Uterus (tissue), 4 donors: ENCODE data around the gene C1orf94. TPM values are rescaled to one million over a fixed set of nuclear protein-coding genes. Genes with fewer than 3 reads are reported as not detected.

ENCODE experiments used
- DNase-seq, 2 donors: peaks; one replicate each; pipeline ENCODE4 v3.0.0-alpha.2; 2019 to 2020
- H3K27ac ChIP-seq, 2 donors: fragments of 200-600 bp; sonication (generic); 1 replicate in 1 of 2; 2 replicates in 1 of 2; pipeline ENCODE4 v1.5.1; 2016 to 2018
- H3K27me3 ChIP-seq, 2 donors: fragments of 200-600 bp; sonication (generic); one replicate each; pipeline ENCODE4 v1.5.1; 2018 to 2019; ENCODE audit warnings: control low read depth in 1 of 2
- H3K36me3 ChIP-seq, 2 donors: fragments of 200-600 bp; sonication (generic); one replicate each; pipeline ENCODE4 v1.5.1; 2019; ENCODE audit warnings: control low read depth in 1 of 2
- H3K4me1 ChIP-seq, 2 donors: fragments of 200-600 bp; sonication (generic); one replicate each; pipeline ENCODE4 v1.5.1; 2018 to 2019; ENCODE audit warnings: control low read depth in 1 of 2
- H3K4me3 ChIP-seq, 2 donors: fragments of 200-600 bp; sonication (generic); 1 replicate in 1 of 2; 2 replicates in 1 of 2; pipeline ENCODE4 v1.5.1; 2018 to 2019; ENCODE audit warnings: mild to moderate bottlenecking in 1 of 2
- H3K9me3 ChIP-seq, 2 donors: fragments of 200-600 bp; sonication (generic); one replicate each; pipeline ENCODE4 v1.5.1; 2019; ENCODE audit warnings: control low read depth in 1 of 2
- CTCF ChIP-seq, 4 experiments: fragments of 200-600 bp in 2 of 4; fragments of 450-650 bp in 2 of 4; sonication (generic) in 2 of 4; IDR thresholded peaks; one replicate each; pipeline ENCODE4 v1.5.1; 2016 to 2019; ENCODE audit warnings: antibody characterized with exemption in 4 of 4, mild to moderate bottlenecking in 2 of 4, moderate library complexity in 1 of 4
- POLR2A ChIP-seq, 2 donors: fragments of 450-650 bp; IDR thresholded peaks; one replicate each; pipeline ENCODE4 v1.6.1; 2016; ENCODE audit warnings: antibody characterized with exemption in 2 of 2, mild to moderate bottlenecking in 1 of 2, moderate library complexity in 1 of 2
- intact Hi-C: fragments of 100-400 bp; cut with DNase I; formaldehyde crosslinking; loops from one replicate; pipeline ENCODE4 v1.15.1; 2023; ENCODE audit warnings: low total_unique reads
- total RNA-seq, 4 donors: library from RNA; depleted of rRNA in 3 of 4; stranded (reverse); fragments of >200 nt in 3 of 4; gene quantifications; one replicate each; pipeline versions ENCODE4 v1.1.0 to v1.2.4, GENCODE V29; 2014 to 2023
- donor health status: DM: yes; HTN: yes; CAD: no.

C1orf94 gene
- total RNA-seq, 4 donors from 2014 or later: not detected

GRCh38 chr1:34263406-34263805 lies 86.7 kb downstream of the C1orf94 start:
- intact Hi-C loops: no loop called here
- Histone ChIP-seq H3K9me3 (no peaks in the 10 kb centered on the region), H3K27ac (no peak overlapping the region), H3K4me1 (no peaks in the 10 kb centered on the region), H3K27me3 (no peaks in the 10 kb centered on the region), H3K36me3 (no peaks in the 10 kb centered on the region), H3K4me3 (no peak overlapping the region)
- TF ChIP-seq CTCF (IDR thresholded peaks at IDR 0.05) (no peak), POLR2A (IDR thresholded peaks at IDR 0.05) (no peak)
- no peak for DNase-seq

- intact Hi-C loops: no loop called here
- no peak for DNase-seq
- H3K36me3 ChIP-seq: no peaks in the 10 kb centered on the region
- TF ChIP-seq CTCF (IDR thresholded peaks at IDR 0.05): no peak
- no peak for TF ChIP-seq POLR2A (IDR thresholded peaks at IDR 0.05)
- H3K4me1 ChIP-seq: no peaks in the 10 kb centered on the region
- H3K27ac ChIP-seq: no peak overlapping the region
- H3K9me3 ChIP-seq: no peaks in the 10 kb centered on the region
- H3K27me3 ChIP-seq: no peaks in the 10 kb centered on the region
- no peak overlapping the region for H3K4me3 ChIP-seq
Observed at GRCh38 chr1:34265396-34265795, 88.7 kb downstream of the C1orf94 start.

DNA sequence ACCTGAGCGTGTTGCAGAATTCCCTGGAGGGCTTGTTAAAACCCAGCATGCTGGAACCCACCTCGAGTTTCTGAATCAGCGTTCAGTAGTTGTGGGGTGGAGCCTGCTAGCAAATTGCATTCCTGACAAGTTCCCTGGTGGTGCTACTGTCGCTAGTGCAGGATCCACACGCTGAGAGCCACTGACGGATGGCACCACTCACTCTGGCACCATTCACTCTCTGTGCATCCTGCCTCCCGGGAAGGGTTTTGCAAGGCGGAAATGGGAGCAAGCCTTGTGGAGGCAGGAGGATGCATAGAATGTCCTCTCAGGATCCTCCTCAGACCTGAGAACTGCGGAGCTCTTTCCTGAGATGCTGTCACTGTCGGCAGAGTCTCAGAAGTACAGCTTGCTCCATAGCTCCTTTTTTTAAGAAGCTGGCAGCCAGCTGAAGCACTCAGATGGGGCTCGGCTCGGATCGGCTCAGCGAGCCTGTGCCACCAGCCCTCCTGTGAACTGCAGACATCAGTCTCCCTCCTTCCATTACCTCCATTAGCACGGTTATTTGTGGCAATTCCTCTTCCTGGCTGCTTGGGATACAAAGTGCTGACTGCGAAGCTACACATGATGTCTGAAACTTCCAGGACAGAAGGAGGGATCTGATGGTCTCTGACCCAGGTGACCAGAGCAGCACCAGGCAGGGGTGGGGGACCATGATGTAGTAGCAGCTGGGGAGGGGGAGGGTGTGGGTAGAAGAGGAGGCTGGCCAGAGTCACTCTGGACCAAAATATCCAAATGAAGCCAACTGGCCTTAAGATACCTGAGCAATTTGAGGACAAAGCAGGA lies 89.6 kb downstream of the C1orf94 start:
- Histone ChIP-seq H3K27ac (no peak overlapping the region), H3K27me3 (no peaks in the 10 kb centered on the region)

GRCh38 chr1:34267326-34267725 lies 90.6 kb downstream of the C1orf94 start:
- no peaks in the 10 kb centered on the region for H3K9me3 ChIP-seq
- H3K27me3 ChIP-seq: no peaks in the 10 kb centered on the region

More for the DNA sequence above, 89.6 kb downstream of the C1orf94 start:
- intact Hi-C loops: no loop called here
- TF ChIP-seq POLR2A (IDR thresholded peaks at IDR 0.05) (no peak), CTCF (IDR thresholded peaks at IDR 0.05) (no peak)
- no peaks in the 10 kb centered on the region for H3K36me3 ChIP-seq
- H3K9me3 ChIP-seq: no peaks in the 10 kb centered on the region
- no peaks in the 10 kb centered on the region for H3K4me1 ChIP-seq
- no peak overlapping the region for H3K4me3 ChIP-seq
- DNase-seq: no peak

More at GRCh38 chr1:34267326-34267725, 90.6 kb downstream of the C1orf94 start:
- H3K27ac ChIP-seq: no peak overlapping the region
- no peak overlapping the region for H3K4me3 ChIP-seq
- no peaks in the 10 kb centered on the region for H3K36me3 ChIP-seq
- intact Hi-C loops: no loop called here
- no peak for TF ChIP-seq POLR2A (IDR thresholded peaks at IDR 0.05)
- no peak for TF ChIP-seq CTCF (IDR thresholded peaks at IDR 0.05)
- DNase-seq: no peak
- H3K4me1 ChIP-seq: no peaks in the 10 kb centered on the region
